HepG2 (cell line): ENCODE measurements around the gene PDE2A. TPM values are rescaled to one million over a fixed set of nuclear protein-coding genes. Genes with fewer than 3 reads are reported as not detected.

ENCODE experiments used
- ATAC-seq: fragments of 200-7000 bp; cut with Tn5 transposase; 3 replicates; pipeline ENCODE4 v1.9.1; 2020; ENCODE audit warnings: mild to moderate bottlenecking, moderate library complexity
- BruUV-seq: library from RNA; stranded (reverse); fragments of 400-500 nt; replicated peaks from 2 replicates; lab custom pipeline; 2021; lab: Mats Ljungman, UMichigan
- CTCF ChIA-PET: fragments of 300-600 bp; formaldehyde crosslinking; extraction: SDS; loops from one replicate; lab custom pipeline; 2021; ENCODE audit warnings: low total read pairs, inconsistent platforms, low intra/inter-chr PET ratio; lab: Yijun Ruan, JAX
- POLR2A ChIA-PET: fragments of 350-600 bp; sonication (Branson Sonifier 250); formaldehyde crosslinking; loops from one replicate; lab custom pipeline; 2020; ENCODE audit warnings: antibody characterized with exemption, inconsistent platforms; lab: Yijun Ruan, JAX
- DNase-seq: peaks from one replicate; pipeline ENCODE4 v3.0.0-alpha.2; 2015; ENCODE audit warnings: low spot score
- FAIRE-seq: peaks from 3 replicates; lab custom pipeline; 2011; peaks lifted over from hg19 to GRCh38; lab: Jason Lieb, UNC
- H2AFZ ChIP-seq: one replicate; pipeline ENCODE4 v1.6.1; 2011; ENCODE audit warnings: low read length, inconsistent platforms
- H3K27ac ChIP-seq: fragments of 300-600 bp; 3 replicates; pipeline ENCODE4 v1.8.0; 2011; ENCODE audit warnings: mixed run types, mild to moderate bottlenecking, mixed read lengths, low read length, inconsistent platforms; ENCODE audit not compliant: insufficient read depth; ENCODE audit errors: extremely low read length
- H3K27me3 ChIP-seq, 2 experiments: fragments of 200-600 bp in 1 of 2; 2 replicates in 1 of 2; 3 replicates in 1 of 2; pipeline versions ENCODE4 v1.6.0 to v1.8.0; 2011; ENCODE audit warnings: low read length in 2 of 2, mild to moderate bottlenecking in 2 of 2, moderate library complexity in 2 of 2, inconsistent platforms in 1 of 2; ENCODE audit not compliant: insufficient read depth in 2 of 2, control insufficient read depth in 1 of 2
- H3K36me3 ChIP-seq, 2 experiments: fragments of 200-600 bp in 1 of 2; replicated peaks in 1 of 2; 2 replicates in 1 of 2; 3 replicates in 1 of 2; pipeline versions ENCODE4 v1.5.1 to v1.8.0; 2011; ENCODE audit warnings: low read length in 2 of 2, inconsistent platforms in 1 of 2; ENCODE audit not compliant: insufficient read depth in 2 of 2, control insufficient read depth in 1 of 2
- H3K4me1 ChIP-seq: 2 replicates; pipeline ENCODE4 v1.5.1; 2012; ENCODE audit warnings: low read length, inconsistent platforms; ENCODE audit not compliant: insufficient read depth
- H3K4me2 ChIP-seq: 2 replicates; pipeline ENCODE4 v1.6.0; 2011; ENCODE audit warnings: low read depth, low read length, inconsistent platforms
- H3K4me3 ChIP-seq, 3 experiments: fragments of 200-600 bp in 1 of 3; sonication (generic), shearing (Covaris generic) in 1 of 3; replicated peaks in 1 of 3; 2 replicates each; pipeline ENCODE4 v1.5.1; 2011 to 2016; ENCODE audit warnings: low read length in 3 of 3, inconsistent platforms in 2 of 3, low read depth in 2 of 3, mild to moderate bottlenecking in 2 of 3, control low read depth in 1 of 3, mixed read lengths in 1 of 3; ENCODE audit not compliant: insufficient read depth in 1 of 3
- H3K79me2 ChIP-seq: one replicate; pipeline ENCODE4 v1.6.1; 2011; ENCODE audit warnings: low read length, inconsistent platforms; ENCODE audit not compliant: insufficient read depth
- H3K9ac ChIP-seq: 2 replicates; pipeline ENCODE4 v1.6.0; 2011; ENCODE audit warnings: mild to moderate bottlenecking, low read depth, low read length, inconsistent platforms; ENCODE audit not compliant: insufficient read depth
- H3K9me3 ChIP-seq: 2 replicates; pipeline ENCODE4 v1.5.1; 2012; ENCODE audit warnings: mild to moderate bottlenecking, low read length
- H4K20me1 ChIP-seq: 2 replicates; pipeline ENCODE4 v1.6.0; 2011; ENCODE audit warnings: inconsistent platforms, mild to moderate bottlenecking, low read length, moderate library complexity; ENCODE audit not compliant: insufficient read depth
- HOXA3 ChIP-seq: sonication (generic); formaldehyde crosslinking; IDR thresholded peaks from 2 replicates; pipeline ENCODE4 v1.5.0; 2020; ENCODE audit warnings: missing genetic modification reagents
- ISX ChIP-seq: sonication (generic); formaldehyde crosslinking; conservative IDR thresholded peaks from 2 replicates; pipeline ENCODE4 v1.5.0; 2020; ENCODE audit warnings: missing genetic modification reagents
- NFE2L2 ChIP-seq: fragments of 150-350 bp; IDR thresholded peaks from 2 replicates; pipeline ENCODE4 v1.6.1; 2014; ENCODE audit warnings: low read length
- TGIF2 ChIP-seq: IDR thresholded peaks from 2 replicates; pipeline ENCODE4 v1.6.1; 2016; ENCODE audit warnings: control low read depth, missing compliant biosample characterization
- ZBTB1 ChIP-seq: sonication (generic); formaldehyde crosslinking; IDR thresholded peaks from 2 replicates; pipeline ENCODE4 v1.4.0; 2020; ENCODE audit warnings: missing genetic modification reagents, borderline replicate concordance
- ZKSCAN1 ChIP-seq: fragments of 150-350 bp; IDR thresholded peaks from 2 replicates; pipeline ENCODE4 v1.6.1; 2014; ENCODE audit warnings: low read length
- ZNF446 ChIP-seq: sonication (generic); formaldehyde crosslinking; IDR thresholded peaks from 2 replicates; pipeline ENCODE4 v1.5.0; 2020; ENCODE audit warnings: mild to moderate bottlenecking, missing genetic modification reagents
- ZNF724P ChIP-seq: sonication (generic); formaldehyde crosslinking; IDR thresholded peaks from 2 replicates; pipeline ENCODE4 v1.8.0; 2022; ENCODE audit warnings: missing genetic modification reagents, borderline replicate concordance
- WGBS: methylation state at CpG from one replicate; pipeline ENCODE4 v1.1.6; 2017; ENCODE audit warnings: low lambda C conversion rate; 5-methylcytosine and 5-hydroxymethylcytosine counted together
- in situ Hi-C: cut with HindIII; loops from 2 replicates; pipeline ENCODE4 v1.10.0; 2017; ENCODE audit warnings: low pct_unique_long_range_greater_than_20kb; ENCODE audit not compliant: extremely low pct_ligation_motif_present
- intact Hi-C: fragments of 100-400 bp; cut with micrococcal nuclease; formaldehyde crosslinking; loops from one replicate; pipeline ENCODE4 v1.10.0; 2022; ENCODE audit not compliant: unreplicated experiment
- polyA plus RNA-seq, 8 experiments: library from polyadenylated mRNA; depleted of rRNA in 3 of 8; stranded (reverse) in 7 of 8; unstranded in 1 of 8; fragments of >200 nt; fragmentation: Illumina TruSeq in 4 of 8; extraction: Trizol in 4 of 8; gene quantifications; 2 replicates each; pipeline versions ENCODE4 v1.2.1 to v1.2.3, GENCODE V29; 2011 to 2016; ENCODE audit warnings: low read depth in 4 of 8, missing spikeins in 1 of 8, mixed read lengths in 1 of 8; ENCODE audit not compliant: insufficient read depth in 1 of 8
- total RNA-seq, 5 experiments: library from RNA; depleted of rRNA; stranded (reverse); fragments of >200 nt; fragmentation: Illumina TruSeq; extraction: Trizol; gene quantifications; 2 replicates each; pipeline ENCODE4 v1.2.3, GENCODE V29; 2016; ENCODE audit warnings: low read depth in 1 of 5
- TF ChIP-seq, protein P1 (sequence below): sonication (generic); formaldehyde crosslinking; IDR thresholded peaks from 2 replicates; pipeline ENCODE4 v1.4.0; 2020; ENCODE audit warnings: missing genetic modification reagents
- TF ChIP-seq, protein P2 (sequence below): sonication (generic); formaldehyde crosslinking; IDR thresholded peaks from 2 replicates; pipeline ENCODE4 v1.4.0; 2020; ENCODE audit warnings: mild to moderate bottlenecking, missing genetic modification reagents

PDE2A gene
- total and polyA plus RNA-seq, 2 of the 13 experiments (the other 11 are each of a cell fraction or from before 2014, with no cell fraction given) = 3.1 TPM; not detected in 1

DNA sequence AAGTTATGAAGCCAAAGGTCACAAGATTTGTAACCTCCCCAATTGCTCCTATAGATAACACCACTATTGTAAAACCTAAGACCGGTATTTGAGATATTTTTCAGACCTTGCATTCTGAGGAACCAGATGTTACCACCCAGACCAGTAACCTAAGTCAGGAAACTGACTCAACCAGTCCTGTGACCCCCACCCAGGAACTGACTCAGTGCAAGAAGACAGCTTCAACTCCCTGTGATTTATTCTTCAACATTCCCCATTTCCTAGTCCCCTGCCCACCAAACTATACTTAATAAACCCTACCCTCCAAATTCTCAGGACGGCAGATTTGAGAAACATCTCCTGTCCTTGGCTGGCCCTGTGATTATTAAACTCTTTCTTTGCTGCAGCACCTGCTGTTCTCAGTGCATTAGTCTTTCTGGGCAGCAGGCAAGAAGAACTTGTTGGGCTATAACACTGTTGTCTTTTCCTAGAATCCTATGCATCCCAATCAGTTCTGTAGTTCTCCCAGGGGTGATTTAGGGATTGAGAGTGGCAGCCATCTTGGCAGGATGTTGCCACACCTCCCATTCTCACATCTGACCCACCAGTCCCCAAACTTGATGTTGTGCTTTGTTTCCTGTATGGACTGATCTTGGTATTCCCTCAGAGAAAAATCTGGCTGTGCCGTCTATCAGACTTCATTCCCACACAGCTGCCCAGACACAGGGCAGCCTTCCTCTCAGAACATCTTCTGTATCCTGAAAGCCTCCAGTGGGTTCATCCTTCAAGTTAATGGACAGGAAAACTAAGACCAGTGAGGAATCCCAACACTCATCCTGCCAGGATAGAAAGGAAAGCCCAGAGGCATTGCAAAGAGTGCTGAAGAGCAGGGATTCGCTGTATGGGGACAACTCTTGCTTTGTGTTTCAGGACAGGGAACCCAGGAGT is 104.0 kb downstream of the PDE2A start:
- Histone ChIP-seq H4K20me1 (no peaks in the 10 kb centered on the region), H2AFZ (no peak overlapping the region), H3K36me3 (no peaks in the 10 kb centered on the region), H3K4me1 (peaks cover 11% of the 10 kb centered on the region; the same call in 1 of the 2 replicates), H3K4me2 (no peak overlapping the region), H3K79me2 (no peaks in the 10 kb centered on the region), H3K27ac (no peak overlapping the region), H3K27me3 (peaks cover 2 to 33% of the 10 kb centered on the region in 2 experiments; a peak in 4 of 5 replicates), H3K9ac (no peak overlapping the region), H3K4me3 (no peak overlapping the region), H3K9me3 (no peaks in the 10 kb centered on the region)
- intact Hi-C loops (no loop called here), in situ Hi-C loops (no loop called here)
- ChIA-PET POLR2A (no interaction called here), CTCF (no interaction called here)
- FAIRE-seq (no peak), DNase-seq (no peak), ATAC-seq (no peak)
- no TSS peak for BruUV-seq
- 4% methylated on average over 4 of the region's 4 CpGs for WGBS
- TF ChIP-seq NFE2L2 (no peak), ZBTB1 (CRISPR knock-in tag) (no peak), HOXA3 (no peak), ZKSCAN1 (no peak), ZNF446 (CRISPR knock-in tag) (no peak), TGIF2 (CRISPR knock-in tag) (no peak), ISX (CRISPR knock-in tag) (no peak), ZNF724P (CRISPR knock-in tag) (no peak)
- TF ChIP-seq, protein P1, sequence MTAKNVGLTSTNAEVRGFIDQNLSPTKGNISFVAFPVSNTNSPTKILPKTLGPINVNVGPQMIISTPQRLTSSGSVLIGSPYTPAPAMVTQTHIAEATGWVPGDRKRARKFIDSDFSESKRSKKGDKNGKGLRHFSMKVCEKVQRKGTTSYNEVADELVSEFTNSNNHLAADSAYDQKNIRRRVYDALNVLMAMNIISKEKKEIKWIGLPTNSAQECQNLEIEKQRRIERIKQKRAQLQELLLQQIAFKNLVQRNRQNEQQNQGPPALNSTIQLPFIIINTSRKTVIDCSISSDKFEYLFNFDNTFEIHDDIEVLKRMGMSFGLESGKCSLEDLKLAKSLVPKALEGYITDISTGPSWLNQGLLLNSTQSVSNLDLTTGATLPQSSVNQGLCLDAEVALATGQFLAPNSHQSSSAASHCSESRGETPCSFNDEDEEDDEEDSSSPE = no peak
- TF ChIP-seq, protein P2, sequence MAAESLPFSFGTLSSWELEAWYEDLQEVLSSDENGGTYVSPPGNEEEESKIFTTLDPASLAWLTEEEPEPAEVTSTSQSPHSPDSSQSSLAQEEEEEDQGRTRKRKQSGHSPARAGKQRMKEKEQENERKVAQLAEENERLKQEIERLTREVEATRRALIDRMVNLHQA (CRISPR knock-in tag) = no peak
